NT2/D1 (cell line): ENCODE results near the gene ANKHD1.

ENCODE experiments used
- DNase-seq: peaks from one replicate; pipeline ENCODE4 v3.0.0-alpha.2; 2011; ENCODE audit warnings: low read depth, low spot score
- H3K27me3 ChIP-seq: 2 replicates; pipeline ENCODE4 v1.6.0; 2011; ENCODE audit warnings: mild to moderate bottlenecking; ENCODE audit not compliant: insufficient read length, insufficient read depth
- H3K36me3 ChIP-seq: 2 replicates; pipeline ENCODE4 v1.6.1; 2011; ENCODE audit warnings: mild to moderate bottlenecking, low read length, mixed read lengths; ENCODE audit not compliant: insufficient read depth, insufficient read length
- H3K4me1 ChIP-seq: 2 replicates; pipeline ENCODE4 v1.5.1; 2011; ENCODE audit not compliant: insufficient read depth, insufficient read length
- H3K4me3 ChIP-seq: 2 replicates; pipeline ENCODE4 v1.5.1; 2011; ENCODE audit warnings: low read depth; ENCODE audit not compliant: insufficient read length
- H3K9ac ChIP-seq: 2 replicates; pipeline ENCODE4 v1.6.0; 2011; ENCODE audit warnings: low read depth; ENCODE audit not compliant: insufficient read length
- H3K9me3 ChIP-seq: 2 replicates; pipeline ENCODE4 v1.5.1; 2011; ENCODE audit warnings: mild to moderate bottlenecking, low read length; ENCODE audit not compliant: insufficient read depth
- SUZ12 ChIP-seq: IDR thresholded peaks from 2 replicates; pipeline ENCODE4 v1.6.1; 2011; ENCODE audit not compliant: insufficient read length, insufficient read depth; ENCODE audit errors: extremely low read depth
- YY1 ChIP-seq: IDR thresholded peaks from 2 replicates; pipeline ENCODE4 v1.6.1; 2011; ENCODE audit not compliant: insufficient read length, insufficient read depth
- ZNF274 ChIP-seq: IDR thresholded peaks from 2 replicates; pipeline ENCODE4 v1.6.1; 2011; ENCODE audit warnings: mild to moderate bottlenecking, low read depth, low read length

ANKHD1 gene

DNA sequence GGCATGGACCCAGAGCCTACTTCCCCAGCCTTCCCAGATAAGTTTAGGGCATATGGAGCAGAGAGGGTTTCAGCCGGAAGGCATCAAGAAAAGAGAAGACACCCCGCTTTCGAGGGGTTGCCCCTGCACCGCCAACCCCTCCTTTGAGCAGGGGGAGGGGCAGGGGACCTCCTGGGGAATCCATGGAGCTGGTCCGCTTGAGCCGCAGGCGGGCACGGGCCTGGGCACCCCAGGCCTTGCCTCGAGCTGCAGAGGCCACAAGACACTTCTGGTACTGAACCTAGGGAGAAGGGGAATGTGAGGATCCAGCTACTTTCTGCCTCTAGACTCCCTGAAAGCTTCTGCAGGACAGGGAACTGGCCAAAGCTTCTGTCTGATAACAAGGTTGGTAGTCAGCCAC lies 156.9 kb downstream of the ANKHD1 start:
- H3K4me1 ChIP-seq: peaks cover 3% of the 10 kb centered on the region
- no peak for DNase-seq
- H3K9me3 ChIP-seq: no peaks in the 10 kb centered on the region
- no peaks in the 10 kb centered on the region for H3K27me3 ChIP-seq
- no peak overlapping the region for H3K4me3 ChIP-seq
- TF ChIP-seq ZNF274: no peak
- H3K36me3 ChIP-seq: peaks cover 46% of the 10 kb centered on the region
- H3K9ac ChIP-seq: no peak overlapping the region

DNA sequence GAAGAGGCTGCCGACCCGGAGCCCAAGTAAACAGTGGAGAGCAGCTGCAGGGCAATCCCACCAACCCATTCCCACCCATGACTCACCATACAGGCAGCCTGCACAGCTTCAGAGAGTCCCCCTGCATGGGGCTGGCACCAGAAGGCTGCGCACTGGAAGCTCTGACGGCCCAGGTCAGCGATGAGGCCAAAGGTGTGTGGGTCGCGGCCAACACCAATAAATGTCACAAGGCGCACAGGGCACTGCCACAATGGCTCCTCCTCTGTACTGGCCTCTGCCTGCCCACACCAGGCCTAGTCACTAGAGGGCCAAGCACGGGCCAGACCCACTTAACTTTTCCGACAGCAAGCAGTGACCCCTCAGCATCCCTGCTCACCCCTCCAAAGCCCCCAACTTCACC lies 158.6 kb downstream of the ANKHD1 start:
- no peak for DNase-seq
- peaks cover 3% of the 10 kb centered on the region for H3K4me1 ChIP-seq
- H3K9ac ChIP-seq: no peak overlapping the region
- no peaks in the 10 kb centered on the region for H3K27me3 ChIP-seq
- TF ChIP-seq YY1 (no peak), ZNF274 (no peak), SUZ12 (no peak)
- H3K36me3 ChIP-seq: peaks cover 36% of the 10 kb centered on the region
- H3K9me3 ChIP-seq: no peaks in the 10 kb centered on the region
- H3K4me3 ChIP-seq: no peak overlapping the region

DNA sequence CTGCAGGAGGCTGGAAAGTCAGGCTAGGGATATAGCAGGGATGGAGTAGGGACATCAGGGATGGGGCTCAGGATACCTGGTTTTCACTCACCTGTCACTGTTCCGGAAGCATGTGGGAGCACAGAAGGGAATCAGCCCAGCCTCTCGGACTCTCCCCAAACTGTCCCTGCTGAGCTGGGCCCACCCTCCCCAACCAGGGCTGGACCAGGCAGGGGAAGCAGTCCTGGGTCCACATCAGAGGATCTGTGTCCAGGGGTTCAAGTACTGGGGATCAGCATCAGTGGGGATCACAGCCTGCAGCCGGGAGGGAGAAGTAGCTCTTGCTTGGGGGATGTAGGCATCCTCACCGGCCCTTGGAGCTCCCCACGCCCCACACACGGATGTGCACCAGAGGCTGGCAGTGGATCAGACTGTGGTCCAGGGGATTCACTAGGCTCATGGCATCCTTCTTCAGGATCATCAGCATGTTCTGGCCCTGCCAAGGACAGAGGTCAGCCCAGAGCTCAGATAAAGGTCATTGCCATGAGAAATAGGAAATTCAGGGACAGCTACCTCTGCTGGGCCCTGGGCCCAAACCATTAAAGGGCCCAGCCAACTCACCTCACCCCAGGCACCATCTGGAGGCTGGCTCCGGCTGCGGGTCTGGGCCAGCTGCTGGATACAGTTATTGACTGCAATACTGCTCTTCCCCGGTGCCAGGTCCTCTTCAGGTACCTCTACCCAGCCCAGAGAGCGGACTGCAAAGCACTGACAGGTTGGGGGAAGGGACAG lies 160.3 kb downstream of the ANKHD1 start:
- peaks cover 41% of the 10 kb centered on the region for H3K36me3 ChIP-seq
- no peak for DNase-seq
- no peak for TF ChIP-seq ZNF274
- TF ChIP-seq YY1: no peak
- peaks cover 6% of the 10 kb centered on the region for H3K4me1 ChIP-seq
- no peak overlapping the region for H3K4me3 ChIP-seq
- no peaks in the 10 kb centered on the region for H3K27me3 ChIP-seq
- H3K9ac ChIP-seq: no peak overlapping the region
- no peaks in the 10 kb centered on the region for H3K9me3 ChIP-seq

DNA sequence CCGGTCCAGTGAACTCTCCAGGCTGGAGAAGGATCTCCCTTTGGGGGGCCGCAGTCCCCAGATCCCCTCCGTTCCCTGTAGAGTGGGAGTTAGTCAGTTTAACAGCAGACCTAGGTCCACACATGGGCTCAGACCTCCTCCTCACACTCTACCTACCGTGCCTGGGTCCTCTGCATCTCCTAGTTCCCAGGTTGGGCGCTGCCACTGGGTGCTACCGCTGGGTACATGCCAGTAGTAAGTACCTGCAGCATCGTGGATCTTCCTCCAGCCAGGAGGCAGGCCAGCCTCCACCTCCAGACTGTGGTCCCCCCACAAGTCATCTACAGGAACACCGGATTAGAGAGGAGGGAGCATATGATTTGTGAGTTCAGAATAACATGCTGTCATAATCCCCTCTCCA lies 162.0 kb downstream of the ANKHD1 start:
- Histone ChIP-seq H3K9me3 (no peaks in the 10 kb centered on the region), H3K4me1 (peaks cover 10% of the 10 kb centered on the region), H3K9ac (peak overlapping the region; percentile 90), H3K4me3 (peak overlapping the region; percentile 85), H3K36me3 (peaks cover 56% of the 10 kb centered on the region), H3K27me3 (no peaks in the 10 kb centered on the region)
- no peak for TF ChIP-seq YY1
- no peak for TF ChIP-seq ZNF274
- TF ChIP-seq SUZ12: no peak
- no peak for DNase-seq

DNA sequence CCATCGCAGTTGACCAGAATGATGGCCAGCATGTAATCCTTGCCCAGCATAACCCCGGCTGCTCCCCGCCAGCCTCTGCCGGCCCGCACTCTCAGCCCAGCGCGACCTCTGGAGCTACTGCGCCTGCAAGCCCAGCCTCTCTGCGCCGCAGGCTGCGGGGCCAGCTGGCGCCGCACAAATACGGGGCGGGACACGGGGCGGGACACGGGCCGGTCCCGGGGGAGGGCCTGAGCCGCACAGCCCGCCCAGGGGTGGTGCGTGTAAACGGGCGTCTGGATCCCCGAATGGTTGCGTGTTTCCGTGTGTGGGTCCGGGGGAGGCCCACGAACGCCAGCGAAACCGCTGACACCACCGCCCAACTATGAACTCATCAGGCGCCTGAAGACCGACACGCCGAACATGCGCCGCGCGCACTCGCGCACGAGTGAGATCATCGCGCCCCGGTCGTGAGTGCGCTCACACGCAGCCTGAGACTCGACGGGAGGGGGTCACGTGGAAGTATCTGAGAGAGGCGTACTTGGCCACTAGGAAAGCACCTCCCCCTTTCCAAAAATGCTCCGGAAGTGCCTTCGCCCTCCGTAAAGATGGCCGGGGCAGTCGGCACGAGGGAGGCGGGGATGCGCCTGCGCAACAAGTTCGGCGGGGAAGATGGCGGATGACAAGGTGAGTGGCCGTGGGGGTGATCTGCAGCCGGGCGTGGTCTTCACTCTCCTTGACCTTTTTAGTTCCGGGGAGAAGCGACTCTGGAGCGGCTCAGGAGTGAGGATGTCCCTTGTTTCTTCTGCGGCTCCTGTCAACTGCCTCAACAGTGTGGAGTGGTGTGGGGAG lies 162.8 kb downstream of the ANKHD1 start, which contains the start of the genes APBB3 and SLC35A4:
APBB3 (minus strand) TSS at position 403 of the 828 bp plus-strand sequence; CDS start at position 50, 353 bp downstream.
SLC35A4 (plus strand) TSS at position 633 of the 828 bp plus-strand sequence. CDS start 2,342 bp downstream, outside the sequence.
- TF ChIP-seq YY1: peak; percentile 88
- no peak for TF ChIP-seq ZNF274
- TF ChIP-seq SUZ12: no peak
- H3K4me1 ChIP-seq: peaks cover 12% of the 10 kb centered on the region

DNA sequence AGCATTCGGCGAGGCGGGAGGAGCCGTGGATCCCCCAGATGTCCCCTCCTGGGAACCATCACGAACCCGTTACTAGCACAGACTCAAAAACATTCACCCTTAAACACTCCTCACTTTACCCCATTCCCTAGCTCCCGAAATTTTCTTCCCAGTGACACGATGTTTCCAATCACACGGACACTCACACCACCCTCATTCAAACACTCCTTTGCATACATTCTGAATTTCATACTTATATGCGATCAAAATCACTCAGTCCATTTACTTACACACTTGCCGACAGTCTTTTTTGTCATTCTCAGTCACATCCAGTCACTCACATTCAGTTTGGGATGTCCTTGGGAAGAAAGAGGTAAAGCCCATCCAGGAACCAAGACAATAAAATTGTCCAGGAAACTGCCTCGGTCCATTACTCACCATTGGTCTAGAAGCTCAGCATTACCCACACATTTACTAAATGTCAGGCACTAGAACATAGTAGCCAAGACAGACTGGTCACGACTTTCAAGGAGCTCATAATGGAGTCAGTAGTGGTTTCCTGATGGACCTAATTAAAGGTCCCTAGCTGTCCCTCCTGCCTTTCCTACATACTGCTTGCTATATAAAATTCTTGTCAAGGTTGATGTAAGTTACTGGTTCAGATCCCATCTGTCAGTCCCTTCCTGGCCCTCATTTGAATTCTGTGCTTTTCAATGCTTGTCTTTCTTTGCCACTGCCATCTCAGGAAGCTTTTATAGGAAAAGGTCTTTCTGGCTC lies 163.6 kb downstream of the ANKHD1 start:
- peaks cover 12% of the 10 kb centered on the region for H3K4me1 ChIP-seq
- TF ChIP-seq SUZ12 (no peak), YY1 (no peak), ZNF274 (no peak)
- no peak for DNase-seq
- H3K36me3 ChIP-seq: peaks cover 51% of the 10 kb centered on the region
- peak overlapping the region; percentile 90 for H3K9ac ChIP-seq
- no peaks in the 10 kb centered on the region for H3K27me3 ChIP-seq
- peak overlapping the region; percentile 85 for H3K4me3 ChIP-seq
- H3K9me3 ChIP-seq: no peaks in the 10 kb centered on the region

More for the DNA sequence above, 162.8 kb downstream of the ANKHD1 start, which contains the start of the genes APBB3 and SLC35A4:
- Histone ChIP-seq H3K9me3 (no peaks in the 10 kb centered on the region), H3K27me3 (no peaks in the 10 kb centered on the region), H3K9ac (peak within 1 kb of the TSS; percentile 90), H3K36me3 (peaks cover 54% of the 10 kb centered on the region), H3K4me3 (peak within 1 kb of the TSS; percentile 85)
- DNase-seq: peak; percentile 83
